GM18498 (cell line): Measurements from ENCODE around the gene PTGER1.
"Not testable (repeated sequence)": the region's sequence is repeated elsewhere in the genome, so short reads cannot be mapped to it uniquely, and the experiment has no call there.

Experiments used
- ATAC-seq: cut with Tn5 transposase; IDR thresholded peaks from one replicate; pipeline ENCODE4 v1.9.1; 2021; ENCODE audit warnings: mild to moderate bottlenecking, moderate library complexity; ENCODE audit not compliant: unreplicated experiment

PTGER1 gene

GRCh38 chr19:14474827-14475226 lies 327 bp downstream of the PTGER1 start:
- ATAC-seq, result no peak

GRCh38 chr19:14473978-14474578 lies 1.1 kb downstream of the PTGER1 start:
- ATAC-seq, result no peak

GRCh38 chr19:14473073-14473977 lies 1.8 kb downstream of the PTGER1 start:
- ATAC-seq, result no peak

GRCh38 chr19:14472202-14472938 lies 2.8 kb downstream of the PTGER1 start:
- no peak for ATAC-seq

GRCh38 chr19:14471436-14472187 lies 3.5 kb downstream of the PTGER1 start:
- no peak for ATAC-seq

GRCh38 chr19:14470031-14470876 lies 4.9 kb downstream of the PTGER1 start:
- no peak for ATAC-seq

- no peak for ATAC-seq
Observed at GRCh38 chr19:14467816-14468215, 7.3 kb downstream of the PTGER1 start.

- no peak for ATAC-seq
Observed at GRCh38 chr19:14467391-14467790, 7.8 kb downstream of the PTGER1 start.

GRCh38 chr19:14463747-14464146 lies 11.4 kb downstream of the PTGER1 start:
- no peak for ATAC-seq

- not testable (repeated sequence) for ATAC-seq
Observed at GRCh38 chr19:14462401-14462800, 12.8 kb downstream of the PTGER1 start.

- no peak for ATAC-seq
Observed at GRCh38 chr19:14460935-14461334, 14.2 kb downstream of the PTGER1 start.

GRCh38 chr19:14459703-14460102 lies 15.5 kb downstream of the PTGER1 start:
- ATAC-seq, result no peak

- not testable (repeated sequence) for ATAC-seq
Observed at GRCh38 chr19:14452303-14452702, 22.9 kb downstream of the PTGER1 start.

- no peak for ATAC-seq
Observed at GRCh38 chr19:14450876-14451275, 24.3 kb downstream of the PTGER1 start.

GRCh38 chr19:14450168-14450874 lies 24.8 kb downstream of the PTGER1 start:
- ATAC-seq, result no peak

- no peak for ATAC-seq
Observed at GRCh38 chr19:14449321-14449720, 25.8 kb downstream of the PTGER1 start.

- ATAC-seq, result no peak
Observed at GRCh38 chr19:14446336-14447036, 28.7 kb downstream of the PTGER1 start.

GRCh38 chr19:14443632-14444216 lies 31.4 kb downstream of the PTGER1 start:
- no peak for ATAC-seq
